Epithelial cell of esophagus (primary cell): Measurements from ENCODE around the gene LMNTD1.

Source experiments
- DNase-seq: peaks from one replicate; pipeline ENCODE4 v3.0.0; 2010; ENCODE audit warnings: low read depth
- H3K4me3 ChIP-seq: 2 replicates; pipeline ENCODE4 v1.5.1; 2011; ENCODE audit warnings: mild to moderate bottlenecking, low read length, control low read depth
- CTCF ChIP-seq: IDR thresholded peaks from 2 replicates; pipeline ENCODE4 v1.5.1; 2011; ENCODE audit warnings: low read depth, mild to moderate bottlenecking, low read length, control low read depth, inconsistent platforms; ENCODE audit not compliant: insufficient read depth; ENCODE audit errors: missing control alignments

LMNTD1 gene

GRCh38 chr12:25587346-25587745 lies 34.3 kb upstream of the LMNTD1 start:
- no peak overlapping the region for H3K4me3 ChIP-seq
- no peak for DNase-seq
- TF ChIP-seq CTCF: no peak

- no peak for TF ChIP-seq CTCF
- DNase-seq: peak; percentile 69
Observed at GRCh38 chr12:25585662-25586061, 32.6 kb upstream of the LMNTD1 start.

GRCh38 chr12:25585021-25585523 lies 32.0 kb upstream of the LMNTD1 start:
- no peak overlapping the region for H3K4me3 ChIP-seq
- peak; percentile 88 for DNase-seq
- TF ChIP-seq CTCF: no peak

More at GRCh38 chr12:25585662-25586061, 32.6 kb upstream of the LMNTD1 start:
- H3K4me3 ChIP-seq: no peak overlapping the region

GRCh38 chr12:25584596-25584995 lies 31.5 kb upstream of the LMNTD1 start:
- TF ChIP-seq CTCF: no peak
- DNase-seq: no peak
- H3K4me3 ChIP-seq: no peak overlapping the region

- H3K4me3 ChIP-seq: no peak overlapping the region
- TF ChIP-seq CTCF: peak; percentile 39
- peak; percentile 39 for DNase-seq
Observed at GRCh38 chr12:25583545-25583944, 30.5 kb upstream of the LMNTD1 start.

GRCh38 chr12:25581067-25581466 lies 28.0 kb upstream of the LMNTD1 start:
- no peak overlapping the region for H3K4me3 ChIP-seq
- no peak for TF ChIP-seq CTCF
- no peak for DNase-seq

GRCh38 chr12:25578411-25579143 lies 25.5 kb upstream of the LMNTD1 start:
- H3K4me3 ChIP-seq: no peak overlapping the region
- no peak for TF ChIP-seq CTCF
- no peak for DNase-seq
